ENCODE data around the gene ZNF367. TPM values are rescaled to one million over a fixed set of nuclear protein-coding genes. Genes with fewer than 3 reads are reported as not detected.

The ZNF367 gene
- total RNA-seq, 1 donor from 2014 or later = 7.2 TPM

GRCh38 chr9:96453625-96454024, 35.5 kb upstream of the ZNF367 start:
- peak; percentile 66 for TF ChIP-seq CTCF (conservative IDR thresholded peaks at IDR 0.05)
- Mint-ChIP-seq H3K36me3 (peaks cover 4% of the 10 kb centered on the region), H3K4me1 (ENCODE audit: unreplicated experiment) (peaks cover 15% of the 10 kb centered on the region), H3K9me3 (no peaks in the 10 kb centered on the region), H3K4me3 (peak overlapping the region; percentile 3), H3K27ac (peak overlapping the region; percentile 0), H3K27me3 (peaks cover 10% of the 10 kb centered on the region)
- no peak for DNase-seq (ENCODE audit: extremely low spot score, unreplicated experiment)

GRCh38 chr9:96450613-96451528, 32.7 kb upstream of the ZNF367 start:
- H3K27me3 Mint-ChIP-seq = peaks cover 11% of the 10 kb centered on the region
- H3K4me1 Mint-ChIP-seq (ENCODE audit: unreplicated experiment) = peaks cover 17% of the 10 kb centered on the region
- peak overlapping the region; percentile 94 for H3K4me3 Mint-ChIP-seq
- H3K27ac Mint-ChIP-seq = peak overlapping the region; percentile 92
- no peaks in the 10 kb centered on the region for H3K9me3 Mint-ChIP-seq
- peak; percentile 70 for DNase-seq (ENCODE audit: extremely low spot score, unreplicated experiment)
- no peaks in the 10 kb centered on the region for H3K36me3 Mint-ChIP-seq
- TF ChIP-seq CTCF (conservative IDR thresholded peaks at IDR 0.05) = no peak

GRCh38 chr9:96449845-96450612, 31.9 kb upstream of the ZNF367 start, which contains the start of gene HABP4:
TSS of gene HABP4 (plus strand) at chr9:96450169. CDS start at chr9:96450280, 111 bp downstream.
- peak; percentile 97 for DNase-seq (ENCODE audit: extremely low spot score, unreplicated experiment)
- no peaks in the 10 kb centered on the region for H3K9me3 Mint-ChIP-seq
- peak within 1 kb of the TSS; percentile 92 for H3K27ac Mint-ChIP-seq
- peaks cover 17% of the 10 kb centered on the region for H3K4me1 Mint-ChIP-seq (ENCODE audit: unreplicated experiment)
- no peak for TF ChIP-seq CTCF (conservative IDR thresholded peaks at IDR 0.05)
- H3K36me3 Mint-ChIP-seq = no peaks in the 10 kb centered on the region
- peaks cover 11% of the 10 kb centered on the region for H3K27me3 Mint-ChIP-seq
- H3K4me3 Mint-ChIP-seq = peak within 1 kb of the TSS; percentile 94

- no peak for DNase-seq (ENCODE audit: extremely low spot score, unreplicated experiment)
- Mint-ChIP-seq H3K27me3 (peaks cover 11% of the 10 kb centered on the region), H3K27ac (peak overlapping the region; percentile 55)
Measured at GRCh38 chr9:96449523-96449844, 31.3 kb upstream of the ZNF367 start.

More at GRCh38 chr9:96449523-96449844, 31.3 kb upstream of the ZNF367 start:
- Mint-ChIP-seq H3K4me1 (ENCODE audit: unreplicated experiment) (peaks cover 17% of the 10 kb centered on the region), H3K36me3 (no peaks in the 10 kb centered on the region), H3K4me3 (peak overlapping the region; percentile 86), H3K9me3 (no peaks in the 10 kb centered on the region)
- no peak for TF ChIP-seq CTCF (conservative IDR thresholded peaks at IDR 0.05)

All from type B pancreatic cell (in vitro differentiated cells).